B cell (primary cell): ENCODE results near the gene PALD1. TPM values are rescaled to one million over a fixed set of nuclear protein-coding genes. Genes with fewer than 3 reads are reported as not detected.

Source experiments
- ATAC-seq: fragments of 200-7000 bp; cut with Tn5 transposase; one replicate; pipeline ENCODE4 v1.10.0; 2021; ENCODE audit warnings: low read depth, mild to moderate bottlenecking, moderate number of reproducible peaks, moderate library complexity
- CTCF ChIA-PET: fragments of 350-600 bp; sonication (Branson Sonifier 250); formaldehyde crosslinking; loops from one replicate; lab custom pipeline; 2021; ENCODE audit warnings: antibody characterized with exemption, inconsistent platforms; lab: Charles Lee
- POLR2A ChIA-PET: fragments of 350-600 bp; sonication (Branson Sonifier 250); formaldehyde crosslinking; loops from one replicate; lab custom pipeline; 2021; ENCODE audit warnings: antibody characterized with exemption; lab: Charles Lee
- DNase-seq: peaks from one replicate; pipeline ENCODE4 v3.0.0; 2013
- H2AFZ ChIP-seq: 2 replicates; pipeline ENCODE4 v1.6.1; 2012; ENCODE audit warnings: mild to moderate bottlenecking, low read depth, low read length; ENCODE audit not compliant: insufficient read depth, poor library complexity, severe bottlenecking
- H3K27ac ChIP-seq, 2 donors: 1 replicate in 1 of 2; 2 replicates in 1 of 2; pipeline ENCODE4 v1.5.1; 2012 to 2013; ENCODE audit warnings: low read length in 2 of 2, mild to moderate bottlenecking in 2 of 2, moderate library complexity in 1 of 2
- H3K27me3 ChIP-seq, 4 experiments: fragments of 200-600 bp in 1 of 4; sonication (generic) in 1 of 4; replicated peaks in 1 of 4; 1 replicate in 2 of 4; 2 replicates in 2 of 4; pipeline versions ENCODE4 v1.6.1 to v1.7.0; 2013 to 2016; ENCODE audit warnings: low read length in 3 of 4, mild to moderate bottlenecking in 2 of 4, mixed read lengths in 1 of 4, moderate library complexity in 1 of 4; ENCODE audit not compliant: insufficient read depth in 4 of 4, control insufficient read depth in 3 of 4; ENCODE audit errors: control extremely low read depth in 1 of 4
- H3K36me3 ChIP-seq, 2 experiments: replicated peaks in 1 of 2; 1 replicate in 1 of 2; 2 replicates in 1 of 2; pipeline versions ENCODE4 v1.6.1 to v1.7.1; 2013; ENCODE audit warnings: low read length in 1 of 2; ENCODE audit not compliant: insufficient read depth in 2 of 2, control insufficient read depth in 1 of 2; ENCODE audit errors: control extremely low read depth in 1 of 2, extremely low read depth in 1 of 2
- H3K4me1 ChIP-seq, 2 donors: fragments of 200-600 bp in 1 of 2; sonication (generic) in 1 of 2; 1 replicate in 1 of 2; 2 replicates in 1 of 2; pipeline versions ENCODE4 v1.5.1 to v1.6.1; 2013 to 2017; ENCODE audit warnings: low read length in 2 of 2; ENCODE audit not compliant: control insufficient read depth in 2 of 2, insufficient read depth in 2 of 2
- H3K4me2 ChIP-seq: replicated peaks from 2 replicates; pipeline ENCODE3; 2012; ENCODE audit warnings: mild to moderate bottlenecking, low read depth, low read length; ENCODE audit not compliant: poor library complexity, severe bottlenecking
- H3K4me3 ChIP-seq, 5 experiments: fragments of 200-600 bp in 1 of 5; sonication (generic) in 1 of 5; 1 replicate in 3 of 5; 2 replicates in 2 of 5; pipeline versions ENCODE4 v1.5.1 to v1.7.0; 2011 to 2016; ENCODE audit warnings: low read length in 4 of 5, mild to moderate bottlenecking in 4 of 5, low read depth in 2 of 5, control low read depth in 1 of 5, moderate library complexity in 1 of 5; ENCODE audit not compliant: insufficient read depth in 1 of 5; ENCODE audit errors: control extremely low read depth in 1 of 5, extremely low read depth in 1 of 5
- H3K79me2 ChIP-seq: fragments of 200-600 bp; sonication (generic); one replicate; pipeline ENCODE4 v1.6.0; 2016; ENCODE audit warnings: low read length; ENCODE audit not compliant: control insufficient read depth, insufficient read depth
- H3K9ac ChIP-seq: fragments of 200-600 bp; sonication (generic); 2 replicates; pipeline ENCODE4 v1.6.1; 2017; ENCODE audit warnings: mild to moderate bottlenecking, low read length, moderate library complexity
- H3K9me3 ChIP-seq, 3 donors: one replicate each; pipeline versions ENCODE4 v1.6.1 to v1.7.1; 2013; ENCODE audit warnings: low read length in 2 of 3; ENCODE audit not compliant: control insufficient read depth in 2 of 3, insufficient read depth in 1 of 3; ENCODE audit errors: control extremely low read depth in 1 of 3
- H4K20me1 ChIP-seq: 2 replicates; pipeline ENCODE4 v1.6.0; 2012; ENCODE audit warnings: mild to moderate bottlenecking, low read length; ENCODE audit not compliant: insufficient read depth, control insufficient read depth, poor library complexity, severe bottlenecking
- H3K27ac Mint-ChIP-seq: one replicate; pipeline ENCODE4 v1.8.0; 2021; ENCODE audit warnings: mixed read lengths
- H3K27me3 Mint-ChIP-seq: one replicate; pipeline ENCODE4 v1.8.0; 2021; ENCODE audit warnings: mixed read lengths
- H3K4me1 Mint-ChIP-seq: one replicate; pipeline ENCODE4 v1.8.0; 2021; ENCODE audit warnings: mixed read lengths
- H3K4me3 Mint-ChIP-seq: one replicate; pipeline ENCODE4 v1.8.0; 2021; ENCODE audit warnings: mixed read lengths
- H3K9me3 Mint-ChIP-seq: one replicate; pipeline ENCODE4 v1.8.0; 2022; ENCODE audit warnings: mixed read lengths; ENCODE audit not compliant: insufficient read depth
- CTCF ChIP-seq: fragments of 200-600 bp; IDR thresholded peaks from one replicate; pipeline ENCODE4 v1.8.0; 2022; ENCODE audit warnings: antibody characterized with exemption, mild to moderate bottlenecking
- EZH2 ChIP-seq: IDR thresholded peaks from 2 replicates; pipeline ENCODE4 v1.6.1; 2012; ENCODE audit warnings: borderline replicate concordance, low read depth, mild to moderate bottlenecking, moderate library complexity, low read length; ENCODE audit not compliant: insufficient read depth, poor library complexity, severe bottlenecking
- WGBS: methylation state at CpG from one replicate; pipeline ENCODE4 v1.1.5; 2013; ENCODE audit warnings: missing lambda C conversion rate; ENCODE audit not compliant: insufficient coverage; 5-methylcytosine and 5-hydroxymethylcytosine counted together
- intact Hi-C: fragments of 100-400 bp; cut with micrococcal nuclease; formaldehyde crosslinking; loops from one replicate; pipeline ENCODE4 v1.10.0; 2022
- polyA plus RNA-seq: library from polyadenylated mRNA; depleted of rRNA; stranded (reverse); fragments of >200 nt; gene quantifications from 2 replicates; pipeline ENCODE4 v1.2.3, GENCODE V29; 2012
- total RNA-seq, 2 donors: library from RNA; stranded (reverse); fragments of 120-200 nt in 1 of 2; gene quantifications; 1 replicate in 1 of 2; 2 replicates in 1 of 2; pipeline versions ENCODE4 v1.2.3 to v1.2.4, GENCODE V29; 2013 to 2022

The PALD1 gene
- total and polyA plus RNA-seq, 2 donors (not counting 1 experiment from before 2014, with no cell fraction given), result 2.2 to 2.8 TPM

- ChIA-PET POLR2A (no interaction called here), CTCF (no interaction called here)
- ATAC-seq, result no peak
- DNase-seq, result no peak
- Histone ChIP-seq H3K9me3 (peaks cover 0 to 2% (median 0%) of the 10 kb centered on the region in 3 donors), H3K4me2 (no peak overlapping the region), H3K9ac (no peak overlapping the region), H3K79me2 (no peaks in the 10 kb centered on the region), H4K20me1 (no peaks in the 10 kb centered on the region), H3K4me1 (peaks cover 10% of the 10 kb centered on the region in 2 donors), H3K4me3 (no peak overlapping the region), H3K36me3 (no peaks in the 10 kb centered on the region), H3K27ac (no peak overlapping the region), H2AFZ (no peak overlapping the region), H3K27me3 (peaks cover 0 to 15% (median 3%) of the 10 kb centered on the region in 4 experiments)
- WGBS, result 98% methylated on average over 18 of the region's 19 CpGs
- H3K27ac Mint-ChIP-seq, result no peak overlapping the region
- H3K4me3 Mint-ChIP-seq, result no peak overlapping the region
- no peak for TF ChIP-seq EZH2
- intact Hi-C loops, result no loop called here
- peaks cover 14% of the 10 kb centered on the region for H3K27me3 Mint-ChIP-seq
- no peaks in the 10 kb centered on the region for H3K9me3 Mint-ChIP-seq
- H3K4me1 Mint-ChIP-seq, result peaks cover 19% of the 10 kb centered on the region
These were observed 43.1 kb upstream of the PALD1 start for GRCh38 chr10:70435241-70436085.

GRCh38 chr10:70437721-70438120 is 40.8 kb upstream of the PALD1 start:
- no peak overlapping the region for H3K4me3 ChIP-seq
- no peak overlapping the region for H3K4me3 Mint-ChIP-seq
- H2AFZ ChIP-seq, result no peak overlapping the region
- intact Hi-C loops, result no loop called here
- TF ChIP-seq CTCF, result no peak
- TF ChIP-seq EZH2, result no peak
- no peaks in the 10 kb centered on the region for H3K79me2 ChIP-seq
- H3K27ac Mint-ChIP-seq, result no peak overlapping the region
- no peaks in the 10 kb centered on the region for H3K36me3 ChIP-seq
- CTCF ChIA-PET, result interaction anchor here (0.6 kb wide), 1 partner anchor 11 kb away, joined by 3 read pairs; no protein-coding TSS in a partner anchor
- WGBS, result 85% methylated on average over 3 of the region's 5 CpGs
- H3K4me1 ChIP-seq, result peaks cover 20 to 22% of the 10 kb centered on the region in 2 donors
- POLR2A ChIA-PET, result no interaction called here
- H3K9ac ChIP-seq, result no peak overlapping the region
- no peaks in the 10 kb centered on the region for H4K20me1 ChIP-seq
- no peak for DNase-seq
- peaks cover 18% of the 10 kb centered on the region for H3K4me1 Mint-ChIP-seq
- ATAC-seq, result no peak
- H3K9me3 ChIP-seq, result peaks cover 0 to 7% (median 0%) of the 10 kb centered on the region in 3 donors
- peaks cover 28% of the 10 kb centered on the region for H3K27me3 Mint-ChIP-seq
- no peaks in the 10 kb centered on the region for H3K9me3 Mint-ChIP-seq
- no peak overlapping the region for H3K27ac ChIP-seq
- no peak overlapping the region for H3K4me2 ChIP-seq
- H3K27me3 ChIP-seq, result peaks cover 0 to 37% (median 13%) of the 10 kb centered on the region in 4 experiments
